GM12873 (cell line): Measurements from ENCODE around the gene RUNDC3A.

ENCODE experiments used
- CTCF ChIP-seq: IDR thresholded peaks from 2 replicates; pipeline ENCODE4 v1.5.1; 2012; ENCODE audit warnings: low read depth, mild to moderate bottlenecking, moderate library complexity, low read length, control low read depth; ENCODE audit not compliant: insufficient read depth; ENCODE audit errors: missing control alignments

The RUNDC3A gene

GRCh38 chr17:44355642-44356099, 47.3 kb downstream of the RUNDC3A start:
- no peak for TF ChIP-seq CTCF

- TF ChIP-seq CTCF: no peak
Measured at GRCh38 chr17:44356241-44356640, 47.8 kb downstream of the RUNDC3A start.

DNA sequence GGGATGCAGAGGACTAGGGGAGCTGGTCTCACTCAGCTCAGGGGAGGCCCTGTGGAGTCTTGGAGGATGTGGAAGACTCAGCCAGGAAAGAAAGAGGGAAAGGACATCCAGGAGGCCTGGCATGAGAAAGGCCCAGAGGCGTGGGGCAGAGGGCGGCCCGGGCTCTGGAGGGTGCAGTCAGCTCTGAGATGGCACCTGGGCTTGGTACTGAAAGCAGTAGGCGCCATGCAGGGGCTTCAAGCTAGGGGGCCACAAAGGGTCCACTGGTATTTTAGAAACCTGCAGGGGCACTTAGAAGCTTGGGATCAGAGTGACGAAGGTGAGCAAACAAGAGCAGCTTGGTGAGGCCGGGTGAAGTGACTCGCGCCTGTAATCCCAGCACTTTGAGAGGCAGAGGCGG, 49.7 kb downstream of the RUNDC3A start:
- no peak for TF ChIP-seq CTCF

DNA sequence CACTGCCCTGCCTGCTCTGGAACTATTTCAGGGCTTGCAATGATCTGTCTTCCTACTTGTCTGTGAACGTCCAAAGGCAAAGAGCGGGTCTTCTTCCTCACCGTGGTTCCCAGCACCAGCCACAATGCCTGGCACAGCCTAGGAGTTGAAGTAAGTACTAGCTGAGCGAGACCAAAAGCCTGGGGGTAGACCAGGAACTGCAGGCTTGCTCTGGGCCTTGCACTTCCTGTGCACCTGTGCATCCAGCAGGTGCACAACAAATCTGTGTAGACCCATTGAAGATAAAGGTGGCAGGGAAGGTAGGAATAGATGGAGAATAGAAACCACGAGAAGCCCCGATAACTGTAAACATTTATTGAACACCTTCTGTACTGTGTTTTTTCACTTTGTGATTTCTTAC, 50.6 kb downstream of the RUNDC3A start:
- TF ChIP-seq CTCF: no peak

- TF ChIP-seq CTCF: no peak
Measured at GRCh38 chr17:44359458-44360143, 51.2 kb downstream of the RUNDC3A start.

- no peak for TF ChIP-seq CTCF
Measured at GRCh38 chr17:44360144-44360533, 51.7 kb downstream of the RUNDC3A start.

- TF ChIP-seq CTCF: no peak
Measured at GRCh38 chr17:44360826-44361225, 52.4 kb downstream of the RUNDC3A start.
